Measurements from ENCODE around the gene EFHD1. TPM values are rescaled to one million over a fixed set of nuclear protein-coding genes. Genes with fewer than 3 reads are reported as not detected.
A peak's percentile ranks its signal among the peaks of the same experiment; 100 is the strongest.

Gene EFHD1
- polyA plus RNA-seq (ENCODE audit: insufficient read length in 3 of 3) = 10 to 100 TPM; 55.8 to 90.4 (median 85.6) TPM

DNA sequence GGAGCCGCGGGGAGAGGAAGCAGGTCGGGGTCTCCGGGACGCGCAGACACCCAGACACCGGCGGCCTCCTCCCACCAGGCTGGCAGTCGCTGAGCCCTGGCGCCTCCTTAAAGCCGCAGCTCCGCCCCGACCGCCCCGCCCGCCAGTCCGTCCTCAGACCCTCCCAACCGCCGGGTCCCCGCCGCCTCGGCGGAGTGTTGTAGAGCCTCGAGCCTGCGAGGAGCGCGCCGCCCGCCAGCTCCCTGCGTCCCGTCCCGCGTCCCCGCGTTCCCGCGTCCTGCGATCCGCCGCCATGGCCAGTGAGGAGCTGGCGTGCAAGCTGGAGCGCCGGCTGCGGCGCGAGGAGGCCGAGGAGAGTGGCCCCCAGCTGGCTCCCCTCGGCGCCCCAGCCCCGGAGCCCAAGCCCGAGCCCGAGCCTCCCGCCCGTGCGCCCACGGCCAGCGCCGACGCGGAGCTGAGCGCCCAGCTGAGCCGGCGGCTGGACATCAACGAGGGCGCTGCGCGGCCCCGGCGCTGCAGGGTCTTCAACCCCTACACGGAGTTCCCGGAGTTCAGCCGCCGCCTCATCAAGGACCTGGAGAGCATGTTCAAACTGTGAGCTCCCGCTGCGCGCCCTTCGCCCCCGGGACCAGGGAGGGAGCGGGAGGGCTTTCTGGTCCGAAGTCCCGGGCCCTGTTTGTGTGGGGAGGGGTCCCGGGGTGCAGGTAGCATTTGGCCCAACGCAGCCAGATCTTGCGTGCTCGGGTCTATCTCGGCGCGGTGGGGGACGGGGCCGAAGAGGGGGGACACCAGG is at the start of gene EFHD1:
Gene EFHD1 (plus strand): TSS at position 192 of the 793 bp plus-strand sequence. CDS start 101 bp downstream, at position 293.
- peak in 2 of 3 donors; percentile 37 to 56 for DNase-seq (ENCODE audit: low read depth in 3 of 3, low spot score in 2 of 3)

DNA sequence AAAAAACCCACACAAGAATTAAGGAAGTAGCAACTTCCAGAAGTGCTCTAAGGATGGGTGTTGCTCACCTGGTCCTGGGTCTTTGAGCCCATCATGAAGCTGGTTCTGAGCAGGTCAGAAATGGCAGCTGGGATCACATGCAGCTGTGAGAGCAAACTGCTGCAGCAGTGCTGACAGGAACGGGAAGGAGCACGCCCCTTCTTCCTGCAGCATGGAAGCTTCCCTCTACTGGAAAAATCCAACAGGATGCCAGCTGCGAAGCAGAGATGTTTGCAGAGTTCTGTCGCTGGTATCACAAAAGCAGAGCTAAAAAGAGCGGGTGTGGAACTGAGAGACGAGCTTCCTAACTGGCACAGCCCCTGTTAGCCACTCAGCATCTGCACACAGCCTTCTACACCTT is 49.2 kb upstream of the EFHD1 start:
- DNase-seq (ENCODE audit: low read depth in 3 of 3, low spot score in 2 of 3) = no peak

DNA sequence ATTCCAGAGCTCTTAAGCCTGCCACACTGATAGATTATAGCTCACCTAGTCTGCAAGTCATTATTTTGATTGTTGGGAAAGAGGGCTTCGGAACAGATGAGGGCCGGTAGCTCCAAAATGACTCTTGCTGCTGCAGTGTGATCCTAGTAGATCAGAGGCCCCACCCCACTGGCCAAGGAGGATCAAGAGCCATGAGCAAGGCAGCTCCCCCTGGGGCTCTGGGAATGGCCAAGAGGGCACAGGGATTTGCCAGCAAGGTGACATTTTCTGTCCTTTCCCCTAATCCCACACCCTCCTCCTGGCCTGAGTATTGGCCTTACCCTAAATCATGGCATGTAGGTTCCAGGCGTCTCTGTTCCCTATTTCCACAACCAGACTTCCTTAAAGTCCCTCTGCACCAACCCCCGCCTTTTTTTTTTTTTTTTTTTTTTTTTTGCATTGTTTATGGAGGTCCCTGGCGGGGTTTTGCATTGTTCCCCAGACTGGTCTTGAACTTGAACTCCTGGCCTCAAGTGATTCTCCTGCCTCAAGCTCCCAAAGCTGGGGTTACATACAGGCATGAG is 46.4 kb upstream of the EFHD1 start:
- no peak for DNase-seq (ENCODE audit: low read depth in 3 of 3, low spot score in 2 of 3)

- DNase-seq (ENCODE audit: low read depth in 3 of 3, low spot score in 2 of 3) = no peak
Measured at GRCh38 chr2:232587512-232587911, 45.9 kb upstream of the EFHD1 start.

GRCh38 chr2:232588031-232588430 is 45.4 kb upstream of the EFHD1 start:
- no peak for DNase-seq (ENCODE audit: low read depth in 3 of 3, low spot score in 2 of 3)

GRCh38 chr2:232588680-232589585 is 44.5 kb upstream of the EFHD1 start:
- DNase-seq (ENCODE audit: low read depth in 3 of 3, low spot score in 2 of 3) = no peak

DNA sequence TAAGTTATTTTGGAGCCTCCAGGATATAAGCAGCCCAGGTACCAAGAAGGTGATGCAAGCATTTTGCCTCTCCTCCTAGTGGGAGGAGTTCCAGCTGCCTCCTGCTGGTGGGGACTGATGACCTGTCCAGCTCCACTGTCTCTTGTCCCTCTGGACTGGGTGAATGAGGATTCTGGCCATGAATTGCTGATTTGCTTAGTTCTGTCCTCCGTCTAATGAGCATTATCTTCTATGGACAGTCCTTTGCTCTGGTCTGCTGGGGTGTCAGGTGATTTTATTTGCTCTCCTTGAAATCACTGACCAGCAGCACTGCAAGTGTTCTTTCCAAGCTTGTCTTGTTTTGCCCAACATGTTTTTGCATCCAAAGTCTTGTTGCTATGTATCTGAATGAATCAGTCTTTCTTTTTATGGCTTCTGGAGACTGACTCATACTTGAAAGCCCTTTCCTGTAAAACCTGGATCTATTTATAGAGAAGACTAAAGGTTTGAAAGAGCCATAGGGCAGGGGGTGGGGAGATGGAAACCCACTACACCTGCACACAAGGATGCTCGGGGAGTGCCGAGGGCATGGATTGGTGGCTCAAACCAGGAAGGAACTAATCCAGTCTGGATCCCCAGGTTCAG is 40.5 kb upstream of the EFHD1 start:
- DNase-seq (ENCODE audit: low read depth in 3 of 3, low spot score in 2 of 3) = no peak

- DNase-seq (ENCODE audit: low read depth in 3 of 3, low spot score in 2 of 3) = no peak
Measured at GRCh38 chr2:232593982-232594381, 39.4 kb upstream of the EFHD1 start.

DNA sequence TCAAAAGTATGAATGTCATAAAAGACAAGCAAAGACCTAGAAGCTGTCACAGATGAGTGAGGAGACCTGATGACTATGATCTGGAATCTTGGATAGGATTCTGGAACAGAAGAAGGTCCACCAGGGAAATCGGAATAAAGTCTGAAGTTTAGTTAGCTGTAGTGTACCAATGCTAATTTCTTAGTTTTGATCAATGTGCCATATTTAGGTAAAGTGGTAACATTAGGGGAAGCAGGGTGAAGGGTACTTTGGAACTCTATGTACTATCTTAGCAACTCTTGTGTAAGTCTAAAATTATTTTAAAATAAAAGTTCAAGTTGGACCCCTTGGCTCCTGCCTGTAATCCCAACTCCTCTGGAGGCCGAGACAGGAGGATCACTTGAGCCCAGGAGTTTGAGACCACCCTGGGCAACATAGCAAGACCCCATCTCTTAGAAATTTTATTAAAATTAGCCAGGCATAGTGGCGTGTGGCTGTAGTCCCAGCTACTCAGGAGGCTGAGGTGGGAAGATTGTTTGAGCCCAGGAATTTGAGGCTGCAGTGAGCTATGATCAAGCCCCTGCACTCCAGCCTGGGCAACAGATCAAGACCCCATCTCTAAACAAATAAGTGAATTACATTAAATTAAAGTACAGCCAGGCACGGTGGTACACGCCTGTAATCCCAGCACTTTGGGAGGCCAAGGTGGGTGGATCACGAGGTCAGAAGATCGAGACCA is 35.9 kb upstream of the EFHD1 start:
- DNase-seq (ENCODE audit: low read depth in 3 of 3, low spot score in 2 of 3) = no peak

GRCh38 chr2:232598293-232598692 is 35.1 kb upstream of the EFHD1 start:
- DNase-seq (ENCODE audit: low read depth in 3 of 3, low spot score in 2 of 3) = no peak

DNA sequence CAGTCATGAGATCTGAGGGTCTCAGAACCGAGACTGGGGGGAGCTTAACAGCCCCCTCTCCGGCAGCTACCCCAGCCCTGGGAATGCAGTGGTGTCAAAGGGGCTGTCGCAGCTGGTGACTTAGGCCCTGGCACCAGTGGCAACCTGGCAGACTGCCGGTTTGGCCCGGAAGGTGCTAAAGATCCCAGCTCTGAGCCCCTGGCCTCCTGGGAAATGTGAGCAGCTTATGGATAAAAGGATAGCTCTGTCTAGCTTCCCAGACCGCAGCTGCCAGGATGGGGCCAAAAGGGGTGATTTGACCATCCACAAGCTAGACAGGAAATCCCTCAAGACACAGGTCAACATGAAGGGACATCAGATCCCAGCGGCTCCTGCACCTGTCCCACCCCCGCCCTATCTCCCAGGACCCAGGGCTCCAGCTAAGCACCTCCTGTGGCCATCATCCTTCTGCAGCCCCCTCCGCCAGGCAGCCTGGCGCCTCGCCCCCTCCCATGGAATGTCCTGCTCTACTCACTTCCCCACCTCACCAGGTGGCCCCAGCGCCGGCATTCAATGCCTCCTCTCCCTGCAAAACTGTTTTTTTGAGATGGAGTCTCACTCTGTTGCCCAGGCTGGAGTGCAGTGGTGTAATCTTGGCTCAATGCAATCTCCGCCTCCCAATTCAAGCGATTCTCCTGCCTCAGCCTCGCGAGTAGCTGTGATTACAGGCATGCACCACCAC is 33.2 kb upstream of the EFHD1 start:
- DNase-seq (ENCODE audit: low read depth in 3 of 3, low spot score in 2 of 3) = no peak

GRCh38 chr2:232603283-232603682 is 30.1 kb upstream of the EFHD1 start:
- no peak for DNase-seq (ENCODE audit: low read depth in 3 of 3, low spot score in 2 of 3)

GRCh38 chr2:232604535-232604934 is 28.9 kb upstream of the EFHD1 start:
- DNase-seq (ENCODE audit: low read depth in 3 of 3, low spot score in 2 of 3) = no peak

DNA sequence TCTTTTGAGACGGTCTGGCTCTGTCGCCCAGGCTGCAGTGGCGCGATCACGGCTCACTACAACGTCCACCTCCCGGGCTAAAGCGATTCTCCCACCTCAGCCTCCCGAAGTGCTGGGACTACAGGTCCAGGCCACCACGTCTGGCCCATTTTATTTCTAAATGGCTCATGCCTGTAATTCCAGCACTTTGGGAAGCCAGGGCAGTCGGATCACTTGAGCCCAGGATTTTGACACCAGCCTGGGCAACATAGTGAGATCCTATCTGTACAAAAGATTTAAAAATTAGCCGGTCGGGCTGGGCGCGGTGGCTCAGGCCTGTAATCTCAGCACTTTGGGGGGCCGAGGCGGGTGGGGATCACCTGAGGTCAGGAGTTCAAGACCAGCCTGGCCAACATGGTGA is 26.4 kb upstream of the EFHD1 start:
- DNase-seq (ENCODE audit: low read depth in 3 of 3, low spot score in 2 of 3) = no peak

DNA sequence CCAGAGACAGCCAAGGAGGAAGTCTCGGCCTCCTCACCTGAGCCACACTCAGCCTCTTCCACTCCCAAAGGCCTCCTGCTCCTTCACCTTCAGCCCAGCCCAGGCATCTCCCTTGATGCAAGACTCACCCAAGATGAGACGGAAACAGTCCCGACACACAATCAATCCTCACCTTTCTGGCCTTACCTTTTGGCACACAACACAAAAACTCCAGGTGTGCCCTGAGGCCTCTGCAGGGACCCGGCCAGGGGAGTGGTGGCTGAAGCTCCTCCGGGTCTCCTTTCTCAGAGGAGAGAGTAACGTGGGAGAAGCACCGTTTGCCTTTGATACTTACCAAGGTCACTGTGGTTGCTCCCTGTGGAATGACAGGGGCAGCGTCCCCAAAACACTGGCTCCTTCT is 23.8 kb upstream of the EFHD1 start:
- DNase-seq (ENCODE audit: low read depth in 3 of 3, low spot score in 2 of 3) = no peak

GRCh38 chr2:232610081-232610480 is 23.3 kb upstream of the EFHD1 start:
- DNase-seq (ENCODE audit: low read depth in 3 of 3, low spot score in 2 of 3) = no peak

- DNase-seq (ENCODE audit: low read depth in 3 of 3, low spot score in 2 of 3) = no peak
Measured at GRCh38 chr2:232611061-232611460, 22.3 kb upstream of the EFHD1 start.

- no peak for DNase-seq (ENCODE audit: low read depth in 3 of 3, low spot score in 2 of 3)
Measured at GRCh38 chr2:232611559-232612218, 21.7 kb upstream of the EFHD1 start.

- no peak for DNase-seq (ENCODE audit: low read depth in 3 of 3, low spot score in 2 of 3)
Measured at GRCh38 chr2:232613538-232614134, 19.8 kb upstream of the EFHD1 start.

All from right renal cortex interstitium (tissue), 3 donors.